HG03571 (cell line): Measurements from ENCODE around the gene MIXL1.

ENCODE experiments used
- ATAC-seq: cut with Tn5 transposase; IDR thresholded peaks from one replicate; pipeline ENCODE4 v1.9.1; 2021; ENCODE audit not compliant: unreplicated experiment

Gene MIXL1

DNA sequence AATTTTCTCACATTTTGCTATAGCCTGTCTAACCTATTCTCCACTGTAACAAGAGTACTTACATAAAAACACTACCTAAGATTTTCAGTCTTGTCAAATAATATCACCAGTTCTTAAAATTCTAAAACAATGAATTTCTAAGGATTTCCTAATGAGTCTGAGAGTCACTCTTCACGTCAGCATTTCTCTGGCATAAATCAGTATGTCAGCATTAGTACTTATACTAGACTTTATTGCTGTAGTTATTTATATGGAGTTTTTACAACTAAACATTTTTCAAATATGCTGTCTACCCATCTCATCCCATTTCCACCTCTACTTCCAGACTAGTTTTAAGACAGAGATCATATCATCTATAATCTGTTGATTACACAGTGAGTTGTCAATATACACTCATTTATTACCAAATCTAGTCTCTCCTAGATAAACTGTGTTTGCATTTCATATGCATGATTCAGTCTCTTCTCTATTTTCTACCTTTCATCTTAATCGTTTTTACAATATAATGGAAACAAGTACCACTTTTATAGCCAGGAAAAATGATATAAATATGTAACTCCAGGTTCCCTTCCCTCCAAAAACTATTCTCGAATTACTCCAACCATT lies 52.7 kb downstream of the MIXL1 start:
- no peak for ATAC-seq
